Measurements from ENCODE around the gene CFAP73. TPM values are rescaled to one million over a fixed set of nuclear protein-coding genes. Genes with fewer than 3 reads are reported as not detected.

Gene CFAP73
- total RNA-seq, 1 donor from 2014 or later: not detected

GRCh38 chr12:113155060-113155459, 5.5 kb downstream of the CFAP73 start:
- FAIRE-seq: no peak
- no peak for DNase-seq (ENCODE audit: low read depth)
- H3K36me3 ChIP-seq (ENCODE audit: control insufficient read depth, insufficient read depth, low read length): peaks cover 8% of the 10 kb centered on the region
- no peak overlapping the region for H3K4me3 ChIP-seq (ENCODE audit: low read depth, low read length)
- peaks cover 14% of the 10 kb centered on the region for H3K27me3 ChIP-seq (ENCODE audit: control insufficient read depth, insufficient read depth, low read length)
- TF ChIP-seq CTCF (IDR thresholded peaks at IDR 0.05; ENCODE audit: insufficient read depth, low read length, severe bottlenecking): no peak

GRCh38 chr12:113155646-113156045, 6.1 kb downstream of the CFAP73 start:
- peaks cover 8% of the 10 kb centered on the region for H3K36me3 ChIP-seq (ENCODE audit: control insufficient read depth, insufficient read depth, low read length)
- DNase-seq (ENCODE audit: low read depth) (no peak), FAIRE-seq (no peak)
- no peak overlapping the region for H3K4me3 ChIP-seq (ENCODE audit: low read depth, low read length)
- TF ChIP-seq CTCF (IDR thresholded peaks at IDR 0.05; ENCODE audit: insufficient read depth, low read length, severe bottlenecking): no peak
- H3K27me3 ChIP-seq (ENCODE audit: control insufficient read depth, insufficient read depth, low read length): peaks cover 12% of the 10 kb centered on the region

- peaks cover 4% of the 10 kb centered on the region for H3K27me3 ChIP-seq (ENCODE audit: control insufficient read depth, insufficient read depth, low read length)
- H3K4me3 ChIP-seq (ENCODE audit: low read depth, low read length): no peak overlapping the region
- DNase-seq (ENCODE audit: low read depth) (no peak), FAIRE-seq (no peak)
- TF ChIP-seq CTCF (IDR thresholded peaks at IDR 0.05; ENCODE audit: insufficient read depth, low read length, severe bottlenecking): no peak
- H3K36me3 ChIP-seq (ENCODE audit: control insufficient read depth, insufficient read depth, low read length): peaks cover 13% of the 10 kb centered on the region
Measured at GRCh38 chr12:113157218-113157859, 7.8 kb downstream of the CFAP73 start.

GRCh38 chr12:113158439-113159203, 9.1 kb downstream of the CFAP73 start:
- Histone ChIP-seq H3K4me3 (ENCODE audit: low read depth, low read length) (no peak overlapping the region), H3K27me3 (ENCODE audit: control insufficient read depth, insufficient read depth, low read length) (no peaks in the 10 kb centered on the region), H3K36me3 (ENCODE audit: control insufficient read depth, insufficient read depth, low read length) (peaks cover 21% of the 10 kb centered on the region)
- no peak for TF ChIP-seq CTCF (IDR thresholded peaks at IDR 0.05; ENCODE audit: insufficient read depth, low read length, severe bottlenecking)
- DNase-seq (ENCODE audit: low read depth) (no peak), FAIRE-seq (no peak)

- TF ChIP-seq CTCF (IDR thresholded peaks at IDR 0.05; ENCODE audit: insufficient read depth, low read length, severe bottlenecking): no peak
- Histone ChIP-seq H3K4me3 (ENCODE audit: low read depth, low read length) (no peak overlapping the region), H3K36me3 (ENCODE audit: control insufficient read depth, insufficient read depth, low read length) (peaks cover 24% of the 10 kb centered on the region), H3K27me3 (ENCODE audit: control insufficient read depth, insufficient read depth, low read length) (no peaks in the 10 kb centered on the region)
- no peak for FAIRE-seq
- DNase-seq (ENCODE audit: low read depth): peak; percentile 18
Measured at GRCh38 chr12:113159937-113160336, 10.4 kb downstream of the CFAP73 start.

All from bronchial epithelial cell (primary cell).